SJSA1 (cell line): ENCODE data around the gene LCN15. TPM values are rescaled to one million over a fixed set of nuclear protein-coding genes. Genes with fewer than 3 reads are reported as not detected.

ENCODE experiments used
- DNase-seq, 2 experiments: peaks; one replicate each; pipeline ENCODE4 v3.0.0-alpha.2; 2015 to 2020; ENCODE audit warnings: low spot score in 2 of 2, low read depth in 1 of 2
- H3K27ac ChIP-seq: fragments of 250-450 bp; sonication (Bioruptor Pico); 2 replicates; pipeline ENCODE4 v1.5.1; 2020; ENCODE audit warnings: mild to moderate bottlenecking, moderate library complexity
- H3K27me3 ChIP-seq: fragments of 250-450 bp; sonication (Bioruptor Pico); replicated peaks from 2 replicates; pipeline ENCODE4 v1.5.1; 2020; ENCODE audit warnings: mild to moderate bottlenecking, moderate library complexity
- H3K36me3 ChIP-seq: fragments of 250-450 bp; sonication (Bioruptor Pico); 2 replicates; pipeline ENCODE4 v1.5.1; 2020; ENCODE audit warnings: mild to moderate bottlenecking
- H3K4me1 ChIP-seq: fragments of 250-450 bp; sonication (Bioruptor Pico); replicated peaks from 2 replicates; pipeline ENCODE4 v1.6.1; 2021; ENCODE audit warnings: mild to moderate bottlenecking
- H3K4me3 ChIP-seq: fragments of 250-450 bp; sonication (Bioruptor Pico); 2 replicates; pipeline ENCODE4 v1.5.1; 2020; ENCODE audit warnings: mild to moderate bottlenecking
- H3K9me3 ChIP-seq: fragments of 250-450 bp; sonication (Bioruptor Pico); replicated peaks from 2 replicates; pipeline ENCODE4 v1.5.1; 2020; ENCODE audit warnings: mild to moderate bottlenecking
- total RNA-seq: library from RNA; depleted of rRNA; stranded (reverse); fragments of >200 nt; shearing (Covaris generic); gene quantifications from 2 replicates; pipeline ENCODE4 v1.2.3, GENCODE V29; 2014

The LCN15 gene
- total RNA-seq, 1 experiment from 2014 or later: not detected

GRCh38 chr9:136740971-136741882 lies 23.1 kb downstream of the LCN15 start:
- no peak overlapping the region for H3K27ac ChIP-seq
- no peaks in the 10 kb centered on the region for H3K4me1 ChIP-seq
- no peaks in the 10 kb centered on the region for H3K9me3 ChIP-seq
- DNase-seq: no peak
- H3K36me3 ChIP-seq: no peaks in the 10 kb centered on the region
- peaks cover 67% of the 10 kb centered on the region for H3K27me3 ChIP-seq
- H3K4me3 ChIP-seq: no peak overlapping the region

- H3K27ac ChIP-seq: no peak overlapping the region
- peaks cover 67% of the 10 kb centered on the region for H3K27me3 ChIP-seq
- no peaks in the 10 kb centered on the region for H3K4me1 ChIP-seq
- H3K4me3 ChIP-seq: no peak overlapping the region
- H3K36me3 ChIP-seq: no peaks in the 10 kb centered on the region
- DNase-seq: no peak
- H3K9me3 ChIP-seq: no peaks in the 10 kb centered on the region
These were observed 23.8 kb downstream of the LCN15 start for GRCh38 chr9:136740491-136740890.

- Histone ChIP-seq H3K4me1 (no peaks in the 10 kb centered on the region), H3K27me3 (peaks cover 67% of the 10 kb centered on the region), H3K4me3 (no peak overlapping the region), H3K9me3 (no peaks in the 10 kb centered on the region), H3K27ac (no peak overlapping the region), H3K36me3 (no peaks in the 10 kb centered on the region)
- no peak for DNase-seq
These were observed 24.2 kb downstream of the LCN15 start for GRCh38 chr9:136740069-136740468.

GRCh38 chr9:136739509-136739908 lies 24.8 kb downstream of the LCN15 start:
- H3K27me3 ChIP-seq: peaks cover 65% of the 10 kb centered on the region
- no peak for DNase-seq

GRCh38 chr9:136738960-136739359 lies 25.4 kb downstream of the LCN15 start:
- no peak for DNase-seq
- no peaks in the 10 kb centered on the region for H3K36me3 ChIP-seq
- H3K4me1 ChIP-seq: no peaks in the 10 kb centered on the region
- no peak overlapping the region for H3K27ac ChIP-seq
- H3K9me3 ChIP-seq: no peaks in the 10 kb centered on the region
- H3K4me3 ChIP-seq: no peak overlapping the region
- peaks cover 62% of the 10 kb centered on the region for H3K27me3 ChIP-seq

More at GRCh38 chr9:136739509-136739908, 24.8 kb downstream of the LCN15 start:
- Histone ChIP-seq H3K27ac (no peak overlapping the region), H3K4me1 (no peaks in the 10 kb centered on the region), H3K9me3 (no peaks in the 10 kb centered on the region), H3K36me3 (no peaks in the 10 kb centered on the region), H3K4me3 (no peak overlapping the region)

- Histone ChIP-seq H3K27ac (no peak overlapping the region), H3K4me3 (no peak overlapping the region), H3K4me1 (no peaks in the 10 kb centered on the region), H3K36me3 (no peaks in the 10 kb centered on the region), H3K27me3 (peaks cover 33% of the 10 kb centered on the region), H3K9me3 (no peaks in the 10 kb centered on the region)
- DNase-seq: no peak
These were observed 28.4 kb downstream of the LCN15 start for GRCh38 chr9:136735812-136736480.

- Histone ChIP-seq H3K27ac (no peak overlapping the region), H3K4me3 (no peak overlapping the region), H3K9me3 (no peaks in the 10 kb centered on the region), H3K27me3 (peaks cover 24% of the 10 kb centered on the region), H3K4me1 (no peaks in the 10 kb centered on the region), H3K36me3 (no peaks in the 10 kb centered on the region)
- DNase-seq: no peak
These were observed 29.4 kb downstream of the LCN15 start for GRCh38 chr9:136734837-136735496.

- H3K36me3 ChIP-seq: peaks cover 3% of the 10 kb centered on the region; the same call in 1 of the 2 replicates
- no peak for DNase-seq
- H3K27me3 ChIP-seq: peaks cover 12% of the 10 kb centered on the region
- H3K27ac ChIP-seq: no peak overlapping the region
- no peaks in the 10 kb centered on the region for H3K9me3 ChIP-seq
- no peak overlapping the region for H3K4me3 ChIP-seq
- H3K4me1 ChIP-seq: peaks cover 2% of the 10 kb centered on the region
These were observed 30.7 kb downstream of the LCN15 start for GRCh38 chr9:136733611-136734010.

- no peak for DNase-seq
- Histone ChIP-seq H3K4me1 (peaks cover 8% of the 10 kb centered on the region), H3K36me3 (peaks cover 13% of the 10 kb centered on the region; the same call in 1 of the 2 replicates), H3K27me3 (peaks cover 8% of the 10 kb centered on the region), H3K9me3 (no peaks in the 10 kb centered on the region), H3K27ac (no peak overlapping the region), H3K4me3 (no peak overlapping the region)
These were observed 31.7 kb downstream of the LCN15 start for GRCh38 chr9:136732444-136733178.

GRCh38 chr9:136729926-136730325 lies 34.4 kb downstream of the LCN15 start:
- no peak for DNase-seq
- H3K36me3 ChIP-seq: peaks cover 37% of the 10 kb centered on the region
- no peaks in the 10 kb centered on the region for H3K9me3 ChIP-seq
- peaks cover 22% of the 10 kb centered on the region for H3K4me1 ChIP-seq
- H3K27ac ChIP-seq: no peak overlapping the region
- peaks cover 5% of the 10 kb centered on the region for H3K27me3 ChIP-seq
- H3K4me3 ChIP-seq: no peak overlapping the region

GRCh38 chr9:136729144-136729543 lies 35.2 kb downstream of the LCN15 start:
- Histone ChIP-seq H3K27ac (no peak overlapping the region), H3K4me3 (no peak overlapping the region)
- no peak for DNase-seq

GRCh38 chr9:136728548-136729123 lies 35.7 kb downstream of the LCN15 start:
- H3K27ac ChIP-seq: no peak overlapping the region

More at GRCh38 chr9:136729144-136729543, 35.2 kb downstream of the LCN15 start:
- H3K9me3 ChIP-seq: no peaks in the 10 kb centered on the region
- H3K4me1 ChIP-seq: peaks cover 22% of the 10 kb centered on the region
- H3K27me3 ChIP-seq: peaks cover 5% of the 10 kb centered on the region
- H3K36me3 ChIP-seq: peaks cover 45% of the 10 kb centered on the region

GRCh38 chr9:136728080-136728547 lies 36.2 kb downstream of the LCN15 start:
- Histone ChIP-seq H3K4me3 (peak overlapping the region; percentile 66), H3K9me3 (no peaks in the 10 kb centered on the region), H3K27me3 (peaks cover 5% of the 10 kb centered on the region), H3K27ac (no peak overlapping the region), H3K36me3 (peaks cover 56% of the 10 kb centered on the region), H3K4me1 (peaks cover 22% of the 10 kb centered on the region)
- DNase-seq: peak; percentile 70 to 87

More at GRCh38 chr9:136728548-136729123, 35.7 kb downstream of the LCN15 start:
- Histone ChIP-seq H3K4me1 (peaks cover 22% of the 10 kb centered on the region), H3K9me3 (no peaks in the 10 kb centered on the region), H3K36me3 (peaks cover 50% of the 10 kb centered on the region), H3K27me3 (peaks cover 5% of the 10 kb centered on the region), H3K4me3 (peak overlapping the region; percentile 66)
- peak in 1 of 2 experiments; percentile 23 for DNase-seq
